OCI-LY7 (cell line): ENCODE measurements around the gene ZNF587B.
"Not testable (repeated sequence)": the region's sequence is repeated elsewhere in the genome, so short reads cannot be mapped to it uniquely, and the experiment has no call there.

Experiments
- EZH2phosphoT487 ChIP-seq: fragments of 200-600 bp; sonication (generic); IDR thresholded peaks from 2 replicates; pipeline ENCODE4 v1.6.1; 2018; ENCODE audit warnings: low read depth, borderline replicate concordance, mild to moderate bottlenecking, mixed run types, antibody characterized with exemption, low read length, moderate library complexity, mixed read lengths
- TF ChIP-seq, protein P1 (sequence below): fragments of 200-600 bp; sonication (generic); conservative IDR thresholded peaks from 2 replicates; pipeline ENCODE4 v1.5.1; 2014; ENCODE audit warnings: mild to moderate bottlenecking, antibody characterized with exemption, low read length, moderate library complexity, mixed read lengths

DNA sequence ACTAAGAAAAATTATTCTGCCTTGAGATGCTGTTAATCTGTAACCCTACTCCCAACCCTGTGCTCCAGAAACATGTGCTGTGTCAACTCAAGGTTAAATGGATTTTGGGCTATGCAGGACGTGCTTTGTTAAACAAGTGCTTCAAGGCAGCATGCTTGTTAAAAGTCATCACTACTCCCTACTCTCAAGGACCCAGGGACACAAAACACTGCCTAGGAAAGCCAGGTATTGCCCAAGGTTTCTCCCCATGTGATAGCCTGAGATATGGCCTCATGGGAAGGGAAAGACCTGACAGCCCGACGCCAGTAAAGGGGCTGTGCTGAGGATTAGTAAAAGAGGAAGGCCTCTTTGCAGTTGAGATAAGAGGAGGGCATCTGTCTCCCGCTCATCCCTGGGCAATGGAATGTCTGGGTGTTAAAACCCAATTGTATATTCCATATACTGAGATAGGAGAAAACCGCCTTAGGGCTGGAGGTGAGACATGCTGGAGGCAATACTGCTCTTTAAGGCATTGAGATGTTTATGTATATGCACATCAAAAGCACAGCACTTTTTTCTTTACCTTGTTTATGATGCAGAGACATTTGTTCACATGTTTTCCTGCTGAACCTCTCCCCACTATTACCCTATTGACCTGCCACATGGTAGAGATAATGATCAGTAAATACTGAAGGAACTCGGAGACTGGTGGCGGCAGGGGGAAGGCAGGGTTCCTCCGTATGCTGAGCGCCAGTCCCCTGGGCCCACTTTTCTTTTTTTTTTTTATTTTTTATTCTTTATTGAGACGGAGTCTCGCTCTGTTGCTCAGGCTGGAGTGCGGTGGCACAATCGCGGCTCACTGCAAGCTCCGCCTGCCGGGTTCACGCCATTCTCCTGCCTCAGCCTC, 19.4 kb upstream of the ZNF587B start:
- TF ChIP-seq, protein P1, sequence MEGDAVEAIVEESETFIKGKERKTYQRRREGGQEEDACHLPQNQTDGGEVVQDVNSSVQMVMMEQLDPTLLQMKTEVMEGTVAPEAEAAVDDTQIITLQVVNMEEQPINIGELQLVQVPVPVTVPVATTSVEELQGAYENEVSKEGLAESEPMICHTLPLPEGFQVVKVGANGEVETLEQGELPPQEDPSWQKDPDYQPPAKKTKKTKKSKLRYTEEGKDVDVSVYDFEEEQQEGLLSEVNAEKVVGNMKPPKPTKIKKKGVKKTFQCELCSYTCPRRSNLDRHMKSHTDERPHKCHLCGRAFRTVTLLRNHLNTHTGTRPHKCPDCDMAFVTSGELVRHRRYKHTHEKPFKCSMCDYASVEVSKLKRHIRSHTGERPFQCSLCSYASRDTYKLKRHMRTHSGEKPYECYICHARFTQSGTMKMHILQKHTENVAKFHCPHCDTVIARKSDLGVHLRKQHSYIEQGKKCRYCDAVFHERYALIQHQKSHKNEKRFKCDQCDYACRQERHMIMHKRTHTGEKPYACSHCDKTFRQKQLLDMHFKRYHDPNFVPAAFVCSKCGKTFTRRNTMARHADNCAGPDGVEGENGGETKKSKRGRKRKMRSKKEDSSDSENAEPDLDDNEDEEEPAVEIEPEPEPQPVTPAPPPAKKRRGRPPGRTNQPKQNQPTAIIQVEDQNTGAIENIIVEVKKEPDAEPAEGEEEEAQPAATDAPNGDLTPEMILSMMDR, result not testable (repeated sequence)
- not testable (repeated sequence) for TF ChIP-seq EZH2phosphoT487
